ENCODE results near the gene PDE4DIP.
"Not testable (repeated sequence)": the region's sequence is repeated elsewhere in the genome, so short reads cannot be mapped to it uniquely, and the experiment has no call there.

DNA sequence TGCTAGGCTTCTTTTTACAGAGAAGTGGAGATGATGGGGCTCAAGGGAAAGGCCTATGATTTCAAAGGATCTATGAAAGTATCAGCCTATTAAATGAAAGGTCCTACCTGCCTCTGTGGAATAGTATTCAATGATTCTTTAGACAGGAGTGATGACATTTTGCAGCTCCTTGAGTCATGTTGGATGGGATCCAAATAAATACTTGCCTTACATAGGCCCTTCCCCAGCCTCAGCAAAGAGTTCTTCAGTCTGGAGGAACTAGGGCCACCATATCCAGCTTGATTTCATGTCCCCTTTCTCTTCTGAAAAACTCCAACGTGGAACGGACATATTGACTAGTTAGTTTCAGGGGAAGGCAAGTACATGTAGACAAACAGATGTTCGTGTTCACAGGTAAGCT is 171.3 kb downstream of the PDE4DIP start:
- TF ChIP-seq EZH2phosphoT487 (IDR thresholded peaks at IDR 0.05; ENCODE audit: unreplicated experiment); CREB1 (CRISPR knock-in tag; IDR thresholded peaks at IDR 0.05; ENCODE audit: low read depth); POLR2AphosphoS5 (IDR thresholded peaks at IDR 0.05; ENCODE audit: low read depth): not testable (repeated sequence)
- TF ChIP-seq, protein P1, sequence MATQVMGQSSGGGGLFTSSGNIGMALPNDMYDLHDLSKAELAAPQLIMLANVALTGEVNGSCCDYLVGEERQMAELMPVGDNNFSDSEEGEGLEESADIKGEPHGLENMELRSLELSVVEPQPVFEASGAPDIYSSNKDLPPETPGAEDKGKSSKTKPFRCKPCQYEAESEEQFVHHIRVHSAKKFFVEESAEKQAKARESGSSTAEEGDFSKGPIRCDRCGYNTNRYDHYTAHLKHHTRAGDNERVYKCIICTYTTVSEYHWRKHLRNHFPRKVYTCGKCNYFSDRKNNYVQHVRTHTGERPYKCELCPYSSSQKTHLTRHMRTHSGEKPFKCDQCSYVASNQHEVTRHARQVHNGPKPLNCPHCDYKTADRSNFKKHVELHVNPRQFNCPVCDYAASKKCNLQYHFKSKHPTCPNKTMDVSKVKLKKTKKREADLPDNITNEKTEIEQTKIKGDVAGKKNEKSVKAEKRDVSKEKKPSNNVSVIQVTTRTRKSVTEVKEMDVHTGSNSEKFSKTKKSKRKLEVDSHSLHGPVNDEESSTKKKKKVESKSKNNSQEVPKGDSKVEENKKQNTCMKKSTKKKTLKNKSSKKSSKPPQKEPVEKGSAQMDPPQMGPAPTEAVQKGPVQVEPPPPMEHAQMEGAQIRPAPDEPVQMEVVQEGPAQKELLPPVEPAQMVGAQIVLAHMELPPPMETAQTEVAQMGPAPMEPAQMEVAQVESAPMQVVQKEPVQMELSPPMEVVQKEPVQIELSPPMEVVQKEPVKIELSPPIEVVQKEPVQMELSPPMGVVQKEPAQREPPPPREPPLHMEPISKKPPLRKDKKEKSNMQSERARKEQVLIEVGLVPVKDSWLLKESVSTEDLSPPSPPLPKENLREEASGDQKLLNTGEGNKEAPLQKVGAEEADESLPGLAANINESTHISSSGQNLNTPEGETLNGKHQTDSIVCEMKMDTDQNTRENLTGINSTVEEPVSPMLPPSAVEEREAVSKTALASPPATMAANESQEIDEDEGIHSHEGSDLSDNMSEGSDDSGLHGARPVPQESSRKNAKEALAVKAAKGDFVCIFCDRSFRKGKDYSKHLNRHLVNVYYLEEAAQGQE (IDR thresholded peaks at IDR 0.05; ENCODE audit: unreplicated experiment), result not testable (repeated sequence)
- TF ChIP-seq, protein P2, sequence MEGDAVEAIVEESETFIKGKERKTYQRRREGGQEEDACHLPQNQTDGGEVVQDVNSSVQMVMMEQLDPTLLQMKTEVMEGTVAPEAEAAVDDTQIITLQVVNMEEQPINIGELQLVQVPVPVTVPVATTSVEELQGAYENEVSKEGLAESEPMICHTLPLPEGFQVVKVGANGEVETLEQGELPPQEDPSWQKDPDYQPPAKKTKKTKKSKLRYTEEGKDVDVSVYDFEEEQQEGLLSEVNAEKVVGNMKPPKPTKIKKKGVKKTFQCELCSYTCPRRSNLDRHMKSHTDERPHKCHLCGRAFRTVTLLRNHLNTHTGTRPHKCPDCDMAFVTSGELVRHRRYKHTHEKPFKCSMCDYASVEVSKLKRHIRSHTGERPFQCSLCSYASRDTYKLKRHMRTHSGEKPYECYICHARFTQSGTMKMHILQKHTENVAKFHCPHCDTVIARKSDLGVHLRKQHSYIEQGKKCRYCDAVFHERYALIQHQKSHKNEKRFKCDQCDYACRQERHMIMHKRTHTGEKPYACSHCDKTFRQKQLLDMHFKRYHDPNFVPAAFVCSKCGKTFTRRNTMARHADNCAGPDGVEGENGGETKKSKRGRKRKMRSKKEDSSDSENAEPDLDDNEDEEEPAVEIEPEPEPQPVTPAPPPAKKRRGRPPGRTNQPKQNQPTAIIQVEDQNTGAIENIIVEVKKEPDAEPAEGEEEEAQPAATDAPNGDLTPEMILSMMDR (conservative IDR thresholded peaks at IDR 0.05; ENCODE audit: low read depth in 2 of 2), result not testable (repeated sequence)
